Measurements from ENCODE around the gene RBM19.
A peak's percentile ranks its signal among the peaks of the same experiment; 100 is the strongest.

The RBM19 gene

GRCh38 chr12:113955109-113955970 lies 10.8 kb downstream of the RBM19 start:
- peak; percentile 23 for DNase-seq

- DNase-seq: no peak
Observed at GRCh38 chr12:113954547-113954946, 11.6 kb downstream of the RBM19 start.

- no peak for DNase-seq
Observed at GRCh38 chr12:113950873-113951272, 15.3 kb downstream of the RBM19 start.

GRCh38 chr12:113949321-113950305 lies 16.5 kb downstream of the RBM19 start:
- DNase-seq: no peak

- DNase-seq: no peak
Observed at GRCh38 chr12:113948151-113948914, 17.8 kb downstream of the RBM19 start.

- no peak for DNase-seq
Observed at GRCh38 chr12:113946175-113946574, 19.9 kb downstream of the RBM19 start.

- no peak for DNase-seq
Observed at GRCh38 chr12:113945174-113946173, 20.7 kb downstream of the RBM19 start.

GRCh38 chr12:113942209-113942608 lies 23.9 kb downstream of the RBM19 start:
- DNase-seq: no peak

GRCh38 chr12:113941208-113941486 lies 25.0 kb downstream of the RBM19 start:
- no peak for DNase-seq

- DNase-seq: no peak
Observed at GRCh38 chr12:113940357-113941207, 25.5 kb downstream of the RBM19 start.

GRCh38 chr12:113939867-113940266 lies 26.3 kb downstream of the RBM19 start:
- no peak for DNase-seq

- DNase-seq: no peak
Observed at GRCh38 chr12:113938471-113938870, 27.7 kb downstream of the RBM19 start.

- DNase-seq: peak; percentile 22
Observed at GRCh38 chr12:113936460-113936859, 29.7 kb downstream of the RBM19 start.

GRCh38 chr12:113935459-113935858 lies 30.7 kb downstream of the RBM19 start:
- DNase-seq: no peak

GRCh38 chr12:113934946-113935345 lies 31.2 kb downstream of the RBM19 start:
- no peak for DNase-seq

- peak; percentile 71 for DNase-seq
Observed at GRCh38 chr12:113934060-113934814, 31.9 kb downstream of the RBM19 start.

GRCh38 chr12:113933201-113933786 lies 32.8 kb downstream of the RBM19 start:
- DNase-seq: peak; percentile 74

GRCh38 chr12:113932381-113933196 lies 33.5 kb downstream of the RBM19 start:
- peak; percentile 96 for DNase-seq

GRCh38 chr12:113931517-113931916 lies 34.6 kb downstream of the RBM19 start:
- no peak for DNase-seq

Measured in hematopoietic multipotent progenitor cell treated with erythropoietin and hydrocortisone succinate and interleukin-3 and kit ligand, for 8 days (in vitro differentiated cells).